Activated CD8-positive, alpha-beta memory T cell treated with anti-CD3 and anti-CD28 coated beads, Interleukin-2, amount 50 U/mL, for 4 hours (primary cell): Measurements from ENCODE around the gene HEMK1.

Source experiments
- DNase-seq: peaks from one replicate; pipeline ENCODE4 v3.0.0-alpha.2; 2020

HEMK1 gene

DNA sequence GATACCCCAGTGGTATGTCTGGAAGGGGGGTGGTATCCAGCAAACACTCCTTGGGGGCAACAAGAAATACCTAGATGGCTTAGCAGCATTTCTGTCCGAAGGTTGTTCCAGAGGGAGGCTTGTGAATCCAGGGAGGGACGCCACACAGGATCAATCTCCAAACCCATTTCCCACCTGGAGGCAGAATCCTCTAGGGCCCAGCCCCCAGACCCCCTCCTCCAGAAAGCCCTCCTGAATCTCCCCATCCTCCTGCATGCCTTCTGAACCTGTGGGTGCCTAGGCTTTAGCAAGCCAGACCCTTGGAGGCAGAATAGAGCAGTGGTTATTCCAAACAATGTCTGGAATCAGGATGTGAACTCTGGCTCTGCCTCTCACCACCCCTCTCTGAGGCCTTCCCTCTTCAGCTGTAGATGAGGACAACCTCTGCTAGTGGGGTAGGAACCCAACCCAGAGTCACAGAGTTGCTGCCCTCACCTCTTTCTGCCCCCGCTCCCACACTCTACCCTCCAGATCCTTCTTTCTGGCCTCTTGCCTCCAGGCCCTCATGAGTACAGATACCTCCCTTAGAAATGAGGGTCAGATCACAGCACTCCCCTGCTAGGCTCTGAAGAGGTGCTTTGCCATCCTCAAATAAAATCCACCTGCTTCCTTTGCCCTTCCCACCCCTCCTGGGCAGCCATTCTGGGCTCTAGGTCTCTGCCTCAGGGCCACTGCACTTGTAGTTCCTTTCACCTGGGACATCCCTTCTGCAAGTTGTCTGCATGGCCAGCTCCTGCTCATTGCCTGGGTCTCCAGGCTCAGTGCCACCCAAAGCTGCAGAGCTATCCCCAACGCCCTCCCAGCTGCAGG, 34.2 kb downstream of the HEMK1 start:
- DNase-seq, result no peak

DNA sequence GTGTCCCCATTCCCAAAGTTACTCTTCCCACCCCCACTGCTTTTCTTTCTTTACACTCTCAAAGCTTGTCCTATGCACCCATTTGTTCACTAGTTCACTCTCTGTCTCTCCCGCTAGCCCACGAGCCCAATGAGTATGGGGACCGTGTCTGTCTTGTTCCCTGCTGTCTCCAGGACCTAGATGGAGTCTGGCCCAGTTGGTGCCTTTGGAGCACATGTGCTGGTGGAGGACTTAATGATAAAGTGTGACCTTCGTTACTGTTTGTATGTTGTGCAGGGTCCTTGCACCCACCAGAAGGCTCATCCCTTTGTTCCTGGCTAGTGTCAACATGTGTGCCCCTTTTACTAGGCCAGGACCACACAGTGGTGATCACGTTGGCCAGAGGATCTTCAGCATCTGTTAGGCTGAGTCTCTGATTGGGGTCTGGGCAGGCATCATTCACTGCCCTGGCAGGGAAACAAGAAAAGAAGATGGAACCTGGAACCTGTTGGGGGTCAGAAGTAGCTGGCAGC, 34.8 kb downstream of the HEMK1 start:
- no peak for DNase-seq

DNA sequence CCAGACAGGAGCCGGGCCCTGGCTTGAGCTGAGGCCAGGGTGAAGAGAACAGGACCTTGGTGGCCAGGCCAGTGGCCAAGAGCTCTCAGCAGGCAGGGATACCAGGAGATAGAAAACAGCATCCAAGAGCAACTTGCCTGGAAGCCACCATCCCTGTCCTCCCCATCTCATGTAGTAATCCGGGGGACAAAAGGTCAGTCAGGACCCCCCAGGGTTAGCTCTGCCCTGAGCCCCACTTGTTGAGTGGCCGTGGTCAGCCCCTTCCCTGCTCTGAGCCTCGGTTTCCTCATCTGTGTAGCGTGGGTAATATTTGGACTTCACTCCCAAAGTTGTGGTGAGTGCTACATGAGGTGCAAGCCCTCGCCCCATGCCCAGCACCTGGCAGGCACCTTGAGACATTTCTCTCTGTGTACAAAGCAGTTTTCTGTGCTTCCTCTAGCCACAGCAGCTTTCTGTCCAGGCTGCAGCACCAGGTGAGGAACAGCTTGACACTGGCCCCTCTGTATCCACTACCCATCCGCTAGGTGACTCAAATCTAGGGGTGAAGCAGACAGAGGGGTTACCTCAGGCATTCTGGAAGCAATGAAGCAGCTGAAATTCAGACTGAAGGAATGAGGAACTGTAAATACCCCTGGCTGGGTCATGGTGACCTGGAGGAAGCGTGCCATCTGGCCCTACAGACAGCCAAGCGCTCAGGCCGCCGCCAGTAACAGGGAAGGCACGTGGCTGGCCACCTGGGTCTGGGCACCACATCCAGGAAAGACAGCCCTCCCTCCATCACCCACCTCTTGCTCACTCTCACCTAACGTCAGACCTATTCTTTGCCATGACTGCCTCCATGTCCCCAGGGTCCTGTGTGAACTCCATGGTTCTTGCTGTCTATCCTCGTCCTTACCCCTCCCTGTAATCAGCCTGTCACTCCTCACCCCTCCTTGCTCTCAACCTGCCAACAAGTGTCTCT, 35.6 kb downstream of the HEMK1 start:
- DNase-seq, result no peak

GRCh38 chr3:50605901-50606326, 36.6 kb downstream of the HEMK1 start:
- no peak for DNase-seq

GRCh38 chr3:50606596-50606995, 37.3 kb downstream of the HEMK1 start:
- DNase-seq, result peak; percentile 45

GRCh38 chr3:50607271-50608091, 38.2 kb downstream of the HEMK1 start:
- DNase-seq, result no peak

- DNase-seq, result no peak
Observed at GRCh38 chr3:50608278-50608677, 39.0 kb downstream of the HEMK1 start.

DNA sequence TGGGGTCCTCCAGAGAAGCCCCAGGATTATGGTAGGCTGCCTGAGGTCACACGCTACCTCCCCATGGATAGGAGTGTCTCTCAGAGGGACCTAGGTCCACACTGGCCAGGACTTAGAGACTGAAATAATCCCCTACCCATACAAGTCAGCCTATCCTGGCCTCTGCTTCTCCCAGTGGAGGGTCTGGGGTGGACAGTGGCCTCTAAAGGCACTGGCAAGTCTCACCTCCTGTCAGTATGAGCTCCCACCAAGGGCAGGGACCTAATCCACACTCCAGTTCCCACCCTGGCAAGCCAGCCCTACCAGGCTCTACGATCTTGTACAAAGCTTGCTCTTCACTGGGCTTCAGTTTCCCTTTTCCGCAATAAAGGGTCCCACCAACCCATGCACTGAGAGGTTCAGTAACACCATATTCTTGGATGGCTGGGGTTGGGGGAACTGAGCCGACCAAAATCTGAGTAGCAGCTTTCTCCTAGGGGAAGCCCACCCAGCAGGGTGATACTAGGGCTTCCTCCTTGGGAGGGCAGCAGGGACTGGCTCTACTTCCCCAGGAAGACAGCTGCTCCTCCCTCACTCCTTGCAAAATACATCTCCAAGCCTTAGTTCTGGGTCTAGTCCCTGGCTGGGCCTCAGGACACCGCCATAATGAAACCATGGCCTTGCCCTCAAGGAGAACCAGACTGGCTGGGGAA, 39.9 kb downstream of the HEMK1 start:
- DNase-seq, result no peak

GRCh38 chr3:50609763-50610085, 40.4 kb downstream of the HEMK1 start:
- no peak for DNase-seq

DNA sequence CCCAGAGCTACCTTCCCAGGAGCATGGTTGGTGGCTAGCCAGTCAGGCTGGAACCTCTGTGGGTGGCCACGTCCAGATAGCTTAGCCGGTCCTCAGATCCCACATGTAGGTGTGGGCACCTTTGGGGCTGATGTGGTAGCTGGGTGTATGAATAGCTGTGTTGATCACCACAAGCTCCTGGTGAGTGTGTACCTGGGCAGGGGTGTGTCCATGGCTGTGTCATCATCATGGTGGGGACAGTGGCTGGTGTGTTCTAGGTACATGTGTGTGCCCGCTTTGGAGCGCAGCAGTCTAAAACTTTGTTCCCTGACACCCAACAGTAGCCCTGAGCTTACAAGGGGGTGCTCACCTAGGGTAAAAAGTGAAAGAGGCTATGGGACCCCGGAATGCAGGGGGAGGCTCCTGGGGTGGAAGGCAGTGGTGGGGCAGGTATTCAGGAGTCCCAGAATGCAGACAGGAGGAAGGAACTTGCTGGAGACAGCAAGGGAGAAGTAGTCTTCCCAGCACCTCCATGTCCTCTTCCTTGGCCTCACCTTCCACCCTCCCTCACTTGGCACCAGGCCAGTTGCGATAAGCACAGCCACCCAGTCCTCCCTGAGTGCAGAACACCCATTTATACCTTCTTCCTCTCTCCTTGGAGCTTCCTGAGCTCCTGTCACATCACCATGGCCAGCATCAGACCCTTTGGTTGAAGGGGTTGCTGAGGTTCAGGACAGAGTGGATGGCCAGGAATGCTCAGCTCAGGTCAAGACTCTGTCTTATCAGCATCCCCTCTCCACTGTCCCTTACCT, 41.1 kb downstream of the HEMK1 start:
- DNase-seq, result peak; percentile 46

DNA sequence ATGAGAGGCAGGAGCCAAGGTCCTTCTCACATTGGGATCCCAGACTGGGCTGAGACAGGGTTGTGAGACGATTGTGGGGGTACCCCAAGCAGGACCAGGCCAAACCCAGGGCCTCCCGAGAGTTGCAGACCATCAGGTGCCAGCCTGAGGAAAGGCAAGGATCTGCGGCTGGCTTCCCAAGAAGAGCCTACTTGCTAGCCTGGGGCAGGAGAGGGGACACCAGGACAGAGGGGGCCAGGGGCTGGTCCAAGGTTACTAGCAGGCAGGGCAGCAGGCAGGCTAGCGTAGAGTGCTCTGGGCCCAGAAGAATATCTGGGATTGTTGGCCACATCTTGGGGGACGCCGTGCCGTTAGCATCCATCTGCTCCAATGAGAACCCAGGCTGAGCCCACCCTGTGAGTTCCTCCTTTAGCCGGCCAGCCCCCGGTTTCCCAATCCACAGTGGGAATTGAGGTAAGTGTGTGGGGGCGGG, 41.7 kb downstream of the HEMK1 start:
- DNase-seq, result no peak

DNA sequence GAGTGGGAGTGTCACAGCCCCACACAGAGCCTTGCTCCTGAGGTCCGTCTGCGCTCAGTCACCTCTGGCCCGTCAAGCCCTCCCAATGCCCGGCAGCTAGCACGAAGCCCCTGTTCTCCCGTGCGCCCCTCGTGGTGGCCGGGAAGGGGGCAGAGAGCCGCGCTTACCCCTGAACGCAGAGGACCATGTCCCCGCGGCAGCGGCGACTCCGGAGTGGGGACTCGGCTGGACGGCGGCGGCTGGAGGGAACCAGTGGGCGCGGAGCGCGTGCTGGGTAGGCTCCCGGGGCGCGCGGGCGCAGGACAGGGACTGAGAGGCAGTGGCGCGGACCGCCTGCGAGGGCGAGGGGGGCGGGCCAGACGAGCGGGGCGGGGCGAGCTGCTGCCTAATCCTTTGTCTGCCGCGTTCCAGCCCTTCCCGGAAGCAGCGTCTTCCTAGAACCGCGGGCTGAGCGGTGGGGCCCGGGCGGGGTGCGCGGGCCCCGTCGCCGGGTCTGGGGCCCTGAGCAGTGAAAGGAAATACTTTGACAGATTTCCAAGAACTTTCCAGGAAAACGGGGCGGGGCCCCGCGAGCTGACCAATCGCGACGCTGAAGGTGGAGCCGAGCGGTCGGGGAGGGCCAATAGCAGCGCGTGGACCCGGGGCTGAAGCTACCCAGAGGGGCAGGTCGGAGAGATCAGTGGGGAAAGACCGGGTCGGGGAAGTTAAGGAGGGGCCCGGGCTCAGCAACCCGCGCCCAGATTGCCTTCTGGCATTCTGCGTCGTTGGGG, 42.3 kb downstream of the HEMK1 start, which contains the start of gene CISH:
TSS of gene CISH (minus strand) at position 311 of the 770 bp plus-strand sequence. CDS start at position 187, 124 bp downstream.
- DNase-seq, result peak; percentile 91

- DNase-seq, result no peak
Observed at GRCh38 chr3:50612234-50612882, 43.0 kb downstream of the HEMK1 start.

DNA sequence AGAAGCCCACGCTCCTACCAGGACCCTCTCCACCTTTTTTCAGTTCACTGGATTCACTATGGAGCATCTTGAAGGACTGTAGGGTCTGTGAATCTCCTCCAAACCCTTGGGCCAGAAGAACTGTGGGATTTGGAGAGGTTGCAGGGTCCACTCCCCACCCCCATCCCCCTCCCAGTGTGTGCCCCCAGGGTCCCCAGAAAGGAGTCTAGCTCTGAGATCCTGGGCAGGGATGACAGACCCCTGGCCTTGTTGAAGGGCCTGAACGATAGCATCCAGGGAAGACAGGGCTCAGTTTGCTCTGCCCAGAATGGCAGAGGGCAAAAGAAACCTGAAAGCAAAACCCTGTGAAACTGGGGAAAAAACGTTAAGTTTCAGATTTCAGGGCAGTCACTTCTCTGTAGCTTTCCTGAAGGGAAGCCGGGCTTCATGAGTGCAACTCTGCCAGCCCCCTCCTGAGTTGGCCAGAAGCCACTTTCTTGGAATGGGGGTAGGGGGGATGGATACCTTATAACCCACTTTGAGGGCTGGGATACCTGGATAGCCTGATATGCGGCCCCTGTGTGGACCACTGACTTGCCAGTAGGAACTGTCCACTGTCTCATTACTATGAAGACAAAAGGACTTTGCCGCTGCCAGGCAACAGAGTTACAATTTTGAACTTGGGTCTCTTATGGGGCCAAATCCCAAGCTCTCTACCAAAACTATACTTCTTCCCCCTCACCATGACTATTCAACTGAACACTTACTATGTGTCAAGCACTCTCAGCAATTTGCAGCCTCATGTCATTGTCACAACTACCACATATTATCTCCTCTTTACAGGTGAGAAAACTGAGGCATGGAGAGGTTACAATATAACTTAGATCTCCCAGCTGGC, 43.9 kb downstream of the HEMK1 start:
- no peak for DNase-seq

- DNase-seq, result no peak
Observed at GRCh38 chr3:50615190-50615589, 45.9 kb downstream of the HEMK1 start.

- DNase-seq, result peak; percentile 82
Observed at GRCh38 chr3:50616003-50616769, 46.9 kb downstream of the HEMK1 start.

GRCh38 chr3:50616770-50617095, 47.4 kb downstream of the HEMK1 start:
- DNase-seq, result peak; percentile 94
